Measurements from ENCODE around the gene TMEM92.

GRCh38 chr17:50297407-50297865 lies 23.2 kb downstream of the TMEM92 start:
- TF ChIP-seq EZH2phosphoT487 (IDR thresholded peaks at IDR 0.05; ENCODE audit: borderline replicate concordance), result no peak
- peak; percentile 74 to 99 (median 98) for TF ChIP-seq CTCF (IDR thresholded peaks at IDR 0.05 in 2 of 3, conservative IDR thresholded peaks at IDR 0.05 in 1 of 3; ENCODE audit: borderline replicate concordance in 1 of 3, insufficient read depth in 1 of 3, low read depth in 2 of 3, low read length in 2 of 3)
- no peak for TF ChIP-seq POLR2A (IDR thresholded peaks at IDR 0.05; ENCODE audit: borderline replicate concordance, extremely low read depth, insufficient read depth, insufficient read length)
- TF ChIP-seq CBX3 (IDR thresholded peaks at IDR 0.05; ENCODE audit: low read depth), result no peak
- TF ChIP-seq JUND (IDR thresholded peaks at IDR 0.05), result no peak
- no peak for TF ChIP-seq SP1 (IDR thresholded peaks at IDR 0.05; ENCODE audit: low read depth)
- TF ChIP-seq EZH2 (IDR thresholded peaks at IDR 0.05), result no peak
- no peak for TF ChIP-seq ZBTB33 (IDR thresholded peaks at IDR 0.05; ENCODE audit: extremely low read depth, insufficient replicate concordance, low read length)
- TF ChIP-seq ELF1 (IDR thresholded peaks at IDR 0.05; ENCODE audit: borderline replicate concordance, low read depth), result no peak
- TF ChIP-seq REST (IDR thresholded peaks at IDR 0.05; ENCODE audit: low read depth), result no peak
- no peak for TF ChIP-seq SIN3A (IDR thresholded peaks at IDR 0.05; ENCODE audit: low read depth)
- no peak for TF ChIP-seq POLR2AphosphoS5 (IDR thresholded peaks at IDR 0.05; ENCODE audit: low read depth, low read length)
- no peak for TF ChIP-seq ZNF274 (IDR thresholded peaks at IDR 0.05; ENCODE audit: low read depth, low read length)
- no peak for TF ChIP-seq MAX (IDR thresholded peaks at IDR 0.05)
